CD14-positive monocyte (primary cell): Measurements from ENCODE around the gene NRXN3. TPM values are rescaled to one million over a fixed set of nuclear protein-coding genes. Genes with fewer than 3 reads are reported as not detected.

ENCODE experiments used
- DNase-seq, 3 donors: peaks; one replicate each; pipeline ENCODE4 v3.0.0-alpha.2; 2011 to 2022
- H2AFZ ChIP-seq: 2 replicates; pipeline ENCODE4 v1.6.0; 2012; ENCODE audit warnings: mild to moderate bottlenecking, low read depth, low read length, inconsistent platforms; ENCODE audit not compliant: insufficient read depth, poor library complexity, severe bottlenecking
- H3K27ac ChIP-seq, 2 donors: 1 replicate in 1 of 2; 2 replicates in 1 of 2; pipeline ENCODE4 v1.5.1; 2012 to 2013; ENCODE audit warnings: low read length in 2 of 2, control low read depth in 1 of 2, inconsistent platforms in 1 of 2, low read depth in 1 of 2, mild to moderate bottlenecking in 1 of 2
- H3K27me3 ChIP-seq, 2 donors: one replicate each; pipeline versions ENCODE4 v1.6.0 to v1.6.1; 2011 to 2013; ENCODE audit warnings: low read length in 2 of 2; ENCODE audit not compliant: control insufficient read depth in 2 of 2, insufficient read depth in 2 of 2
- H3K36me3 ChIP-seq, 2 donors: replicated peaks in 1 of 2; 1 replicate in 1 of 2; 2 replicates in 1 of 2; pipeline versions ENCODE4 v1.5.1 to v1.6.1; 2012 to 2013; ENCODE audit warnings: low read length in 2 of 2, control low read depth in 1 of 2, inconsistent platforms in 1 of 2, mild to moderate bottlenecking in 1 of 2; ENCODE audit not compliant: insufficient read depth in 2 of 2, control insufficient read depth in 1 of 2
- H3K4me1 ChIP-seq, 2 donors: 1 replicate in 1 of 2; 2 replicates in 1 of 2; pipeline versions ENCODE4 v1.5.1 to v1.6.1; 2012 to 2013; ENCODE audit warnings: low read length in 2 of 2, control low read depth in 1 of 2, inconsistent platforms in 1 of 2, mild to moderate bottlenecking in 1 of 2, moderate library complexity in 1 of 2; ENCODE audit not compliant: insufficient read depth in 2 of 2, control insufficient read depth in 1 of 2
- H3K4me2 ChIP-seq: replicated peaks from 2 replicates; pipeline ENCODE3; 2012; ENCODE audit warnings: low read length, moderate library complexity, mild to moderate bottlenecking; ENCODE audit not compliant: poor library complexity, severe bottlenecking; ENCODE audit errors: extremely low read depth
- H3K4me3 ChIP-seq, 3 experiments: fragments of 200-600 bp in 1 of 3; sonication (generic) in 1 of 3; replicated peaks in 1 of 3; 1 replicate in 2 of 3; 2 replicates in 1 of 3; pipeline ENCODE4 v1.5.1; 2011 to 2013; ENCODE audit warnings: low read length in 3 of 3, mild to moderate bottlenecking in 3 of 3, control low read depth in 2 of 3, low read depth in 2 of 3, inconsistent platforms in 1 of 3, moderate library complexity in 1 of 3
- H3K79me2 ChIP-seq: 2 replicates; pipeline ENCODE4 v1.6.0; 2012; ENCODE audit warnings: mild to moderate bottlenecking, control low read depth, inconsistent platforms, low read length, moderate library complexity; ENCODE audit not compliant: insufficient read depth
- H3K9ac ChIP-seq: 2 replicates; pipeline ENCODE4 v1.6.0; 2017; ENCODE audit warnings: low read length, mild to moderate bottlenecking; ENCODE audit not compliant: insufficient read depth, poor library complexity, severe bottlenecking
- H3K9me3 ChIP-seq, 2 donors: replicated peaks in 1 of 2; 1 replicate in 1 of 2; 2 replicates in 1 of 2; pipeline versions ENCODE4 v1.5.1 to v1.6.1; 2012 to 2013; ENCODE audit warnings: low read length in 2 of 2, control low read depth in 1 of 2; ENCODE audit not compliant: control insufficient read depth in 1 of 2, insufficient read depth in 1 of 2
- H4K20me1 ChIP-seq: 2 replicates; pipeline ENCODE4 v1.6.0; 2012; ENCODE audit warnings: mild to moderate bottlenecking, low read length, control low read depth, moderate library complexity; ENCODE audit not compliant: insufficient read depth
- H3K27ac Mint-ChIP-seq, 7 donors: one replicate each; pipeline ENCODE4 v1.8.0; 2020; ENCODE audit warnings: mild to moderate bottlenecking in 7 of 7, mixed read lengths in 7 of 7, moderate library complexity in 6 of 7, inconsistent platforms in 2 of 7
- H3K27me3 Mint-ChIP-seq, 3 donors: one replicate each; pipeline ENCODE4 v1.8.0; 2021 to 2022; ENCODE audit warnings: low read depth in 3 of 3, mild to moderate bottlenecking in 3 of 3, mixed read lengths in 3 of 3, moderate library complexity in 3 of 3, inconsistent platforms in 1 of 3
- H3K36me3 Mint-ChIP-seq, 2 donors: one replicate each; pipeline ENCODE4 v1.8.0; 2020; ENCODE audit warnings: mixed read lengths in 2 of 2, inconsistent platforms in 1 of 2, mild to moderate bottlenecking in 1 of 2
- H3K4me1 Mint-ChIP-seq: one replicate; pipeline ENCODE4 v1.8.0; 2020; ENCODE audit warnings: mild to moderate bottlenecking, mixed read lengths
- H3K4me3 Mint-ChIP-seq, 2 donors: one replicate each; pipeline ENCODE4 v1.8.0; 2020; ENCODE audit warnings: mild to moderate bottlenecking in 2 of 2, mixed read lengths in 2 of 2, moderate library complexity in 1 of 2
- H3K9me3 Mint-ChIP-seq, 7 donors: one replicate each; pipeline ENCODE4 v1.8.0; 2020 to 2022; ENCODE audit warnings: mixed read lengths in 7 of 7, mild to moderate bottlenecking in 6 of 7, moderate library complexity in 6 of 7, inconsistent platforms in 2 of 7
- WGBS: methylation state at CpG from one replicate; pipeline ENCODE4 v1.1.5; 2013; ENCODE audit warnings: missing lambda C conversion rate; ENCODE audit not compliant: insufficient coverage; 5-methylcytosine and 5-hydroxymethylcytosine counted together
- intact Hi-C, 2 donors: fragments of 100-400 bp; cut with micrococcal nuclease; formaldehyde crosslinking; loops; one replicate each; pipeline versions ENCODE4 v1.15.0 to v1.15.1; 2023
- polyA plus RNA-seq, 3 donors: library from polyadenylated mRNA; depleted of rRNA in 1 of 3; unstranded in 2 of 3; stranded (reverse) in 1 of 3; fragments of 300-500 nt in 2 of 3; fragments of >200 nt in 1 of 3; fragmentation: Illumina TruSeq in 2 of 3; gene quantifications; 1 replicate in 2 of 3; 2 replicates in 1 of 3; pipeline ENCODE4 v1.2.3, GENCODE V29; 2012 to 2021
- TF ChIP-seq, protein P1 (sequence below): fragments of 200-600 bp; IDR thresholded peaks from one replicate; pipeline ENCODE4 v1.8.0; 2022; ENCODE audit warnings: antibody characterized with exemption, mild to moderate bottlenecking

Gene NRXN3
- polyA plus RNA-seq, 3 donors: not detected

- no peak for DNase-seq
- Histone ChIP-seq H3K27ac (no peak overlapping the region), H3K79me2 (no peaks in the 10 kb centered on the region), H3K9me3 (no peaks in the 10 kb centered on the region), H3K27me3 (no peaks in the 10 kb centered on the region), H3K9ac (no peak overlapping the region), H3K4me2 (no peak overlapping the region), H2AFZ (no peak overlapping the region), H4K20me1 (no peaks in the 10 kb centered on the region), H3K4me1 (no peaks in the 10 kb centered on the region), H3K4me3 (no peak overlapping the region), H3K36me3 (no peaks in the 10 kb centered on the region)
- WGBS: no CpG with 5 or more reads among the region's 1 CpG
- Mint-ChIP-seq H3K27ac (no peak overlapping the region), H3K9me3 (peaks cover 0 to 2% (median 0%) of the 10 kb centered on the region in 7 donors), H3K36me3 (no peaks in the 10 kb centered on the region), H3K4me1 (no peaks in the 10 kb centered on the region), H3K27me3 (no peaks in the 10 kb centered on the region), H3K4me3 (no peak overlapping the region)
- intact Hi-C loops: no loop called here
- TF ChIP-seq, protein P1, sequence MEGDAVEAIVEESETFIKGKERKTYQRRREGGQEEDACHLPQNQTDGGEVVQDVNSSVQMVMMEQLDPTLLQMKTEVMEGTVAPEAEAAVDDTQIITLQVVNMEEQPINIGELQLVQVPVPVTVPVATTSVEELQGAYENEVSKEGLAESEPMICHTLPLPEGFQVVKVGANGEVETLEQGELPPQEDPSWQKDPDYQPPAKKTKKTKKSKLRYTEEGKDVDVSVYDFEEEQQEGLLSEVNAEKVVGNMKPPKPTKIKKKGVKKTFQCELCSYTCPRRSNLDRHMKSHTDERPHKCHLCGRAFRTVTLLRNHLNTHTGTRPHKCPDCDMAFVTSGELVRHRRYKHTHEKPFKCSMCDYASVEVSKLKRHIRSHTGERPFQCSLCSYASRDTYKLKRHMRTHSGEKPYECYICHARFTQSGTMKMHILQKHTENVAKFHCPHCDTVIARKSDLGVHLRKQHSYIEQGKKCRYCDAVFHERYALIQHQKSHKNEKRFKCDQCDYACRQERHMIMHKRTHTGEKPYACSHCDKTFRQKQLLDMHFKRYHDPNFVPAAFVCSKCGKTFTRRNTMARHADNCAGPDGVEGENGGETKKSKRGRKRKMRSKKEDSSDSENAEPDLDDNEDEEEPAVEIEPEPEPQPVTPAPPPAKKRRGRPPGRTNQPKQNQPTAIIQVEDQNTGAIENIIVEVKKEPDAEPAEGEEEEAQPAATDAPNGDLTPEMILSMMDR: no peak
Observed at GRCh38 chr14:79354336-79354735, 1184.2 kb downstream of the NRXN3 start.

GRCh38 chr14:79356040-79356439 lies 1185.9 kb downstream of the NRXN3 start:
- Histone ChIP-seq H3K79me2 (no peaks in the 10 kb centered on the region), H3K27ac (no peak overlapping the region), H3K4me2 (no peak overlapping the region), H3K36me3 (no peaks in the 10 kb centered on the region), H3K4me1 (no peaks in the 10 kb centered on the region), H3K9ac (no peak overlapping the region), H3K9me3 (no peaks in the 10 kb centered on the region), H3K27me3 (no peaks in the 10 kb centered on the region), H2AFZ (no peak overlapping the region), H3K4me3 (no peak overlapping the region), H4K20me1 (no peaks in the 10 kb centered on the region)
- no peak for DNase-seq
- Mint-ChIP-seq H3K4me1 (no peaks in the 10 kb centered on the region), H3K27ac (no peak overlapping the region), H3K9me3 (peaks cover 0 to 2% (median 0%) of the 10 kb centered on the region in 7 donors), H3K27me3 (no peaks in the 10 kb centered on the region), H3K36me3 (no peaks in the 10 kb centered on the region), H3K4me3 (no peak overlapping the region)
- intact Hi-C loops: no loop called here
- TF ChIP-seq, protein P1: no peak
- 100% methylated on average over 1 of the region's 2 CpGs for WGBS
